HepG2 (cell line): Measurements from ENCODE around the gene PLCB1. TPM values are rescaled to one million over a fixed set of nuclear protein-coding genes. Genes with fewer than 3 reads are reported as not detected.
A peak's percentile ranks its signal among the peaks of the same experiment; 100 is the strongest.

Experiments
- ATAC-seq: fragments of 200-7000 bp; cut with Tn5 transposase; 3 replicates; pipeline ENCODE4 v1.9.1; 2020; ENCODE audit warnings: mild to moderate bottlenecking, moderate library complexity
- BruUV-seq: library from RNA; stranded (reverse); fragments of 400-500 nt; replicated peaks from 2 replicates; lab custom pipeline; 2021; lab: Mats Ljungman, UMichigan
- CTCF ChIA-PET: fragments of 300-600 bp; formaldehyde crosslinking; extraction: SDS; loops from one replicate; lab custom pipeline; 2021; ENCODE audit warnings: low total read pairs, inconsistent platforms, low intra/inter-chr PET ratio; lab: Yijun Ruan, JAX
- POLR2A ChIA-PET: fragments of 350-600 bp; sonication (Branson Sonifier 250); formaldehyde crosslinking; loops from one replicate; lab custom pipeline; 2020; ENCODE audit warnings: antibody characterized with exemption, inconsistent platforms; lab: Yijun Ruan, JAX
- DNase-seq: peaks from one replicate; pipeline ENCODE4 v3.0.0-alpha.2; 2015; ENCODE audit warnings: low spot score
- FAIRE-seq: peaks from 3 replicates; lab custom pipeline; 2011; peaks lifted over from hg19 to GRCh38; lab: Jason Lieb, UNC
- H2AFZ ChIP-seq: one replicate; pipeline ENCODE4 v1.6.1; 2011; ENCODE audit warnings: low read length, inconsistent platforms
- H3K27ac ChIP-seq: fragments of 300-600 bp; 3 replicates; pipeline ENCODE4 v1.8.0; 2011; ENCODE audit warnings: mixed run types, mild to moderate bottlenecking, mixed read lengths, low read length, inconsistent platforms; ENCODE audit not compliant: insufficient read depth; ENCODE audit errors: extremely low read length
- H3K27me3 ChIP-seq, 2 experiments: fragments of 200-600 bp in 1 of 2; 2 replicates in 1 of 2; 3 replicates in 1 of 2; pipeline versions ENCODE4 v1.6.0 to v1.8.0; 2011; ENCODE audit warnings: low read length in 2 of 2, mild to moderate bottlenecking in 2 of 2, moderate library complexity in 2 of 2, inconsistent platforms in 1 of 2; ENCODE audit not compliant: insufficient read depth in 2 of 2, control insufficient read depth in 1 of 2
- H3K36me3 ChIP-seq, 2 experiments: fragments of 200-600 bp in 1 of 2; replicated peaks in 1 of 2; 2 replicates in 1 of 2; 3 replicates in 1 of 2; pipeline versions ENCODE4 v1.5.1 to v1.8.0; 2011; ENCODE audit warnings: low read length in 2 of 2, inconsistent platforms in 1 of 2; ENCODE audit not compliant: insufficient read depth in 2 of 2, control insufficient read depth in 1 of 2
- H3K4me1 ChIP-seq: 2 replicates; pipeline ENCODE4 v1.5.1; 2012; ENCODE audit warnings: low read length, inconsistent platforms; ENCODE audit not compliant: insufficient read depth
- H3K4me2 ChIP-seq: 2 replicates; pipeline ENCODE4 v1.6.0; 2011; ENCODE audit warnings: low read depth, low read length, inconsistent platforms
- H3K4me3 ChIP-seq, 3 experiments: fragments of 200-600 bp in 1 of 3; sonication (generic), shearing (Covaris generic) in 1 of 3; replicated peaks in 1 of 3; 2 replicates each; pipeline ENCODE4 v1.5.1; 2011 to 2016; ENCODE audit warnings: low read length in 3 of 3, inconsistent platforms in 2 of 3, low read depth in 2 of 3, mild to moderate bottlenecking in 2 of 3, control low read depth in 1 of 3, mixed read lengths in 1 of 3; ENCODE audit not compliant: insufficient read depth in 1 of 3
- H3K79me2 ChIP-seq: one replicate; pipeline ENCODE4 v1.6.1; 2011; ENCODE audit warnings: low read length, inconsistent platforms; ENCODE audit not compliant: insufficient read depth
- H3K9ac ChIP-seq: 2 replicates; pipeline ENCODE4 v1.6.0; 2011; ENCODE audit warnings: mild to moderate bottlenecking, low read depth, low read length, inconsistent platforms; ENCODE audit not compliant: insufficient read depth
- H3K9me3 ChIP-seq: 2 replicates; pipeline ENCODE4 v1.5.1; 2012; ENCODE audit warnings: mild to moderate bottlenecking, low read length
- H4K20me1 ChIP-seq: 2 replicates; pipeline ENCODE4 v1.6.0; 2011; ENCODE audit warnings: inconsistent platforms, mild to moderate bottlenecking, low read length, moderate library complexity; ENCODE audit not compliant: insufficient read depth
- ATAD3A ChIP-seq: sonication (generic); formaldehyde crosslinking; IDR thresholded peaks from 2 replicates; pipeline ENCODE4 v1.4.0; 2020; ENCODE audit warnings: missing genetic modification reagents
- NR2F2 ChIP-seq: IDR thresholded peaks from 2 replicates; pipeline ENCODE4 v1.6.1; 2012; ENCODE audit warnings: low read depth, inconsistent platforms, borderline replicate concordance
- SOX6 ChIP-seq, 2 experiments: fragments of 450-650 bp in 1 of 2; sonication (generic) in 1 of 2; formaldehyde crosslinking in 1 of 2; IDR thresholded peaks; 2 replicates each; pipeline versions ENCODE4 v1.4.0 to v1.6.1; 2017 to 2020; ENCODE audit warnings: antibody characterized with exemption in 1 of 2, mild to moderate bottlenecking in 1 of 2, missing genetic modification reagents in 1 of 2
- ZBTB20 ChIP-seq: sonication (generic); formaldehyde crosslinking; IDR thresholded peaks from 2 replicates; pipeline ENCODE4 v1.8.1; 2023; ENCODE audit warnings: missing genetic modification reagents, low read depth, mild to moderate bottlenecking, borderline replicate concordance
- ZNF124 ChIP-seq: sonication (generic); formaldehyde crosslinking; IDR thresholded peaks from 2 replicates; pipeline ENCODE4 v1.4.0; 2020; ENCODE audit warnings: missing genetic modification reagents
- ZNF281 ChIP-seq: sonication (generic); formaldehyde crosslinking; IDR thresholded peaks from 2 replicates; pipeline ENCODE4 v1.4.0; 2020; ENCODE audit warnings: missing genetic modification reagents, borderline replicate concordance
- WGBS: methylation state at CpG from one replicate; pipeline ENCODE4 v1.1.6; 2017; ENCODE audit warnings: low lambda C conversion rate; 5-methylcytosine and 5-hydroxymethylcytosine counted together
- in situ Hi-C: cut with HindIII; loops from 2 replicates; pipeline ENCODE4 v1.10.0; 2017; ENCODE audit warnings: low pct_unique_long_range_greater_than_20kb; ENCODE audit not compliant: extremely low pct_ligation_motif_present
- intact Hi-C: fragments of 100-400 bp; cut with micrococcal nuclease; formaldehyde crosslinking; loops from one replicate; pipeline ENCODE4 v1.10.0; 2022; ENCODE audit not compliant: unreplicated experiment
- polyA plus RNA-seq, 8 experiments: library from polyadenylated mRNA; depleted of rRNA in 3 of 8; stranded (reverse) in 7 of 8; unstranded in 1 of 8; fragments of >200 nt; fragmentation: Illumina TruSeq in 4 of 8; extraction: Trizol in 4 of 8; gene quantifications; 2 replicates each; pipeline versions ENCODE4 v1.2.1 to v1.2.3, GENCODE V29; 2011 to 2016; ENCODE audit warnings: low read depth in 4 of 8, missing spikeins in 1 of 8, mixed read lengths in 1 of 8; ENCODE audit not compliant: insufficient read depth in 1 of 8
- total RNA-seq, 5 experiments: library from RNA; depleted of rRNA; stranded (reverse); fragments of >200 nt; fragmentation: Illumina TruSeq; extraction: Trizol; gene quantifications; 2 replicates each; pipeline ENCODE4 v1.2.3, GENCODE V29; 2016; ENCODE audit warnings: low read depth in 1 of 5
- TF ChIP-seq, protein P1 (sequence below): sonication (generic); formaldehyde crosslinking; conservative IDR thresholded peaks from 2 replicates; pipeline ENCODE4 v1.4.0; 2020; ENCODE audit warnings: missing genetic modification reagents
- TF ChIP-seq, protein P2 (sequence below): sonication (generic); formaldehyde crosslinking; IDR thresholded peaks from 2 replicates; pipeline ENCODE4 v1.4.0; 2020; ENCODE audit warnings: mild to moderate bottlenecking, low read depth, missing genetic modification reagents

The PLCB1 gene
- total and polyA plus RNA-seq, 2 of the 13 experiments (the other 11 are each of a cell fraction or from before 2014, with no cell fraction given): 42.4 to 55.9 TPM

GRCh38 chr20:8335059-8335458 is 203.0 kb downstream of the PLCB1 start (continued):
- TF ChIP-seq, protein P1, sequence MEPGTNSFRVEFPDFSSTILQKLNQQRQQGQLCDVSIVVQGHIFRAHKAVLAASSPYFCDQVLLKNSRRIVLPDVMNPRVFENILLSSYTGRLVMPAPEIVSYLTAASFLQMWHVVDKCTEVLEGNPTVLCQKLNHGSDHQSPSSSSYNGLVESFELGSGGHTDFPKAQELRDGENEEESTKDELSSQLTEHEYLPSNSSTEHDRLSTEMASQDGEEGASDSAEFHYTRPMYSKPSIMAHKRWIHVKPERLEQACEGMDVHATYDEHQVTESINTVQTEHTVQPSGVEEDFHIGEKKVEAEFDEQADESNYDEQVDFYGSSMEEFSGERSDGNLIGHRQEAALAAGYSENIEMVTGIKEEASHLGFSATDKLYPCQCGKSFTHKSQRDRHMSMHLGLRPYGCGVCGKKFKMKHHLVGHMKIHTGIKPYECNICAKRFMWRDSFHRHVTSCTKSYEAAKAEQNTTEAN: no peak
- no peak for TF ChIP-seq ZNF281 (CRISPR knock-in tag)
- no peak for TF ChIP-seq ZNF124 (CRISPR knock-in tag)
- no peak for TF ChIP-seq ATAD3A (CRISPR knock-in tag)
- peak; percentile 40; the same call in 1 of the 2 replicates for TF ChIP-seq ZBTB20 (CRISPR knock-in tag)

GRCh38 chr20:8335495-8336195 is 203.6 kb downstream of the PLCB1 start:
- intact Hi-C loops: no loop called here
- ChIA-PET CTCF (no interaction called here), POLR2A (no interaction called here)
- Histone ChIP-seq H3K4me3 (no peak overlapping the region), H3K4me2 (no peak overlapping the region), H3K79me2 (peaks cover 7% of the 10 kb centered on the region), H2AFZ (no peak overlapping the region), H3K27me3 (no peaks in the 10 kb centered on the region), H3K27ac (no peak overlapping the region), H3K9me3 (no peaks in the 10 kb centered on the region), H4K20me1 (no peaks in the 10 kb centered on the region), H3K9ac (no peak overlapping the region), H3K4me1 (peaks cover 66% of the 10 kb centered on the region), H3K36me3 (peaks cover 0 to 2% of the 10 kb centered on the region in 2 experiments; a peak in 2 of 5 replicates)
- in situ Hi-C loops: no loop called here
- DNase-seq (no peak), ATAC-seq (no peak), FAIRE-seq (no peak)
- TF ChIP-seq, protein P2, sequence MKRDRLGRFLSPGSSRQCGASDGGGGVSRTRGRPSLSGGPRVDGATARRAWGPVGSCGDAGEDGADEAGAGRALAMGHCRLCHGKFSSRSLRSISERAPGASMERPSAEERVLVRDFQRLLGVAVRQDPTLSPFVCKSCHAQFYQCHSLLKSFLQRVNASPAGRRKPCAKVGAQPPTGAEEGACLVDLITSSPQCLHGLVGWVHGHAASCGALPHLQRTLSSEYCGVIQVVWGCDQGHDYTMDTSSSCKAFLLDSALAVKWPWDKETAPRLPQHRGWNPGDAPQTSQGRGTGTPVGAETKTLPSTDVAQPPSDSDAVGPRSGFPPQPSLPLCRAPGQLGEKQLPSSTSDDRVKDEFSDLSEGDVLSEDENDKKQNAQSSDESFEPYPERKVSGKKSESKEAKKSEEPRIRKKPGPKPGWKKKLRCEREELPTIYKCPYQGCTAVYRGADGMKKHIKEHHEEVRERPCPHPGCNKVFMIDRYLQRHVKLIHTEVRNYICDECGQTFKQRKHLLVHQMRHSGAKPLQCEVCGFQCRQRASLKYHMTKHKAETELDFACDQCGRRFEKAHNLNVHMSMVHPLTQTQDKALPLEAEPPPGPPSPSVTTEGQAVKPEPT (CRISPR knock-in tag): no peak
- 0 out of 2 replicates have a peak, but pooled peaks have one; percentile 7 for TF ChIP-seq NR2F2
- no peak for TF ChIP-seq SOX6 (IDR thresholded peaks at IDR 0.05)
- TF ChIP-seq SOX6 (CRISPR knock-in tag; IDR thresholded peaks at IDR 0.05): 0 out of 2 replicates have a peak, but pooled peaks have one; percentile 22
- 97% methylated on average over 7 of the region's 7 CpGs for WGBS
- BruUV-seq: no TSS peak
